GM23338 (cell line): Measurements from ENCODE around the gene AGER. TPM values are rescaled to one million over a fixed set of nuclear protein-coding genes. Genes with fewer than 3 reads are reported as not detected.

Source experiments
- ATAC-seq: fragments of 200-7000 bp; cut with Tn5 transposase; 3 replicates; pipeline ENCODE4 v1.9.1; 2020
- DNase-seq: peaks from one replicate; pipeline ENCODE4 v3.0.0-alpha.2; 2015; ENCODE audit warnings: low spot score
- H2AFZ ChIP-seq: fragments of 200-600 bp; sonication (generic); 2 replicates; pipeline ENCODE4 v1.8.0; 2016; ENCODE audit warnings: antibody characterized with exemption, mild to moderate bottlenecking, moderate library complexity
- H3F3A ChIP-seq: fragments of 200-600 bp; sonication (generic); replicated peaks from 2 replicates; pipeline ENCODE4 v1.8.0; 2017; ENCODE audit warnings: antibody characterized with exemption, mixed run types, low read depth
- H3K27ac ChIP-seq: fragments of 200-600 bp; sonication (generic); 2 replicates; pipeline ENCODE4 v1.6.1; 2016; ENCODE audit warnings: low read depth
- H3K27me3 ChIP-seq: fragments of 200-600 bp; sonication (generic); 2 replicates; pipeline ENCODE4 v1.8.0; 2016; ENCODE audit warnings: mild to moderate bottlenecking, mixed run types, moderate library complexity; ENCODE audit not compliant: insufficient read depth
- H3K36me3 ChIP-seq: fragments of 200-600 bp; sonication (generic); 2 replicates; pipeline ENCODE4 v1.8.0; 2016; ENCODE audit warnings: mild to moderate bottlenecking; ENCODE audit not compliant: insufficient read depth
- H3K4me1 ChIP-seq: fragments of 200-600 bp; sonication (generic); 2 replicates; pipeline ENCODE4 v1.8.0; 2016; ENCODE audit warnings: mild to moderate bottlenecking, moderate library complexity; ENCODE audit not compliant: insufficient read depth
- H3K4me2 ChIP-seq: fragments of 200-600 bp; sonication (generic); 2 replicates; pipeline ENCODE4 v1.7.1; 2017; ENCODE audit warnings: mixed run types
- H3K4me3 ChIP-seq: fragments of 200-600 bp; sonication (generic); 2 replicates; pipeline ENCODE4 v1.6.1; 2016; ENCODE audit warnings: mixed run types
- H3K79me2 ChIP-seq: fragments of 200-600 bp; sonication (generic); replicated peaks from 2 replicates; pipeline ENCODE4 v1.8.0; 2017; ENCODE audit warnings: mild to moderate bottlenecking; ENCODE audit not compliant: insufficient read depth
- H3K9me2 ChIP-seq: fragments of 200-600 bp; sonication (generic); 2 replicates; pipeline ENCODE4 v1.8.0; 2017; ENCODE audit not compliant: insufficient read depth
- H4K20me1 ChIP-seq: fragments of 200-600 bp; sonication (generic); replicated peaks from 2 replicates; pipeline ENCODE4 v1.8.0; 2017; ENCODE audit warnings: mild to moderate bottlenecking; ENCODE audit not compliant: insufficient read depth
- H3K27ac Mint-ChIP-seq: 2 replicates; pipeline ENCODE4 v1.8.0; 2020; ENCODE audit warnings: inconsistent platforms, mild to moderate bottlenecking, moderate library complexity, mixed read lengths
- H3K27me3 Mint-ChIP-seq: 3 replicates; pipeline ENCODE4 v1.8.0; 2022; ENCODE audit warnings: low read depth, mild to moderate bottlenecking, moderate library complexity, mixed read lengths, inconsistent platforms; ENCODE audit not compliant: insufficient read depth, poor library complexity
- H3K36me3 Mint-ChIP-seq: 3 replicates; pipeline ENCODE4 v1.8.0; 2021; ENCODE audit warnings: low read depth, mild to moderate bottlenecking, inconsistent platforms, moderate library complexity, mixed read lengths
- H3K4me1 Mint-ChIP-seq: 3 replicates; pipeline ENCODE4 v1.8.0; 2020; ENCODE audit warnings: mild to moderate bottlenecking, inconsistent platforms, mixed read lengths
- H3K4me3 Mint-ChIP-seq: 3 replicates; pipeline ENCODE4 v1.8.0; 2021; ENCODE audit warnings: moderate library complexity, mild to moderate bottlenecking, inconsistent platforms, mixed read lengths
- H3K9me3 Mint-ChIP-seq: 3 replicates; pipeline ENCODE4 v1.8.0; 2020; ENCODE audit warnings: moderate library complexity, mild to moderate bottlenecking, inconsistent platforms, mixed read lengths
- CREB1 ChIP-seq: fragments of 250-450 bp; sonication (Bioruptor Pico); IDR thresholded peaks from 2 replicates; pipeline ENCODE4 v1.5.0; 2020; ENCODE audit warnings: low read depth, mild to moderate bottlenecking, moderate library complexity
- CTCF ChIP-seq, 2 experiments: fragments of 200-600 bp in 1 of 2; sonication (generic) in 1 of 2; conservative IDR thresholded peaks; 2 replicates each; pipeline versions ENCODE4 v1.5.1 to v1.6.1; 2016 to 2017; ENCODE audit warnings: antibody characterized with exemption in 2 of 2, low read depth in 2 of 2, mild to moderate bottlenecking in 2 of 2, moderate library complexity in 1 of 2
- EZH2 ChIP-seq: fragments of 200-600 bp; sonication (generic); IDR thresholded peaks from one replicate; pipeline ENCODE4 v1.8.0; 2017; ENCODE audit warnings: antibody characterized with exemption, mild to moderate bottlenecking, low read depth; ENCODE audit not compliant: unreplicated experiment
- NANOG ChIP-seq: IDR thresholded peaks from 2 replicates; pipeline ENCODE4 v1.6.1; 2016; ENCODE audit warnings: antibody characterized with exemption, borderline replicate concordance
- POLR2AphosphoS5 ChIP-seq: IDR thresholded peaks from 2 replicates; pipeline ENCODE4 v1.6.1; 2016; ENCODE audit warnings: antibody characterized with exemption, low read depth
- REST ChIP-seq: IDR thresholded peaks from one replicate; pipeline ENCODE4 v1.6.1; 2018; ENCODE audit warnings: antibody characterized with exemption; ENCODE audit not compliant: unreplicated experiment
- STAT1 ChIP-seq: IDR thresholded peaks from one replicate; pipeline ENCODE4 v1.6.1; 2016; ENCODE audit warnings: antibody characterized with exemption; ENCODE audit not compliant: unreplicated experiment
- ZNF114 ChIP-seq: fragments of 250-450 bp; sonication (Bioruptor Pico); IDR thresholded peaks from 2 replicates; pipeline ENCODE4 v1.5.0; 2020; ENCODE audit warnings: mild to moderate bottlenecking, moderate library complexity
- ZNF331 ChIP-seq: fragments of 250-450 bp; sonication (Bioruptor Pico); IDR thresholded peaks from 2 replicates; pipeline ENCODE4 v1.5.0; 2020; ENCODE audit warnings: low read depth, mild to moderate bottlenecking, moderate library complexity
- polyA plus RNA-seq: library from polyadenylated mRNA; unstranded; fragments of >200 nt; fragmentation: Nextera tagmentation; extraction: Ambion mirVana; gene quantifications from 2 replicates; pipeline ENCODE4 v1.2.1, GENCODE V29; 2016
- total RNA-seq: library from RNA; depleted of rRNA; stranded (reverse); fragments of >200 nt; shearing (Covaris generic); gene quantifications from 2 replicates; pipeline ENCODE4 v1.2.3, GENCODE V29; 2014
- TF ChIP-seq, protein P1 (sequence below): IDR thresholded peaks from 2 replicates; pipeline ENCODE4 v1.6.1; 2016; ENCODE audit warnings: antibody characterized with exemption

The AGER gene
- total and polyA plus RNA-seq, 2 experiments from 2014 or later: 2.3 to 3.4 TPM

DNA sequence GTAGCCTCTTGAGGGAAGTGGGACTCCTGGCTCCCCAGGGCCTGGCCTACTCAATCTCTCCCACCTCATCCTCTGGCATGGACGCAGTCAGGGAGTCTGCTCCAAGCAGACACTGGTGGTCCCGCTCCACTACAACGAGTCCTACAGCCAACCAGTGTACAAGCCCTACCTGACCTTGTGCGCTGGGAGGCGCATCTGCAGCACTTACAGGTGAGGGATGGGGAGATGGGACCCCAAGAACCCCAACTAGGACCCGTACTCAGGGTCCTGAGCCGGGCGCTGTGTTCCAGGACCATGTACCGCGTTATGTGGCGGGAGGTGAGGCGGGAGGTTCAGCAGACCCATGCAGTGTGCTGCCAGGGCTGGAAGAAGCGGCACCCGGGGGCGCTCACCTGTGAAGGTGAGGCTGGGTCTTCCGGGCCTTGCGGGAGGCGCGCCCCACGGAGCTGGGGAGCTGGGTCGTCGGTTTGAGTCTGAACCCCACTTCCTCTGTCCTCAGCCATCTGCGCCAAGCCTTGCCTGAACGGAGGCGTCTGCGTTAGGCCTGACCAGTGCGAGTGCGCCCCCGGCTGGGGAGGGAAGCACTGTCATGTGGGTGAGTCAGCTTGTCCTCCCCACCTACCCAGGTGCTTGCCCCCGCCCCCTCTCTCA, 17.5 kb downstream of the AGER start:
- Histone ChIP-seq H3K27me3 (no peaks in the 10 kb centered on the region), H3K4me3 (peak overlapping the region; percentile 64), H2AFZ (no peak overlapping the region), H3K79me2 (no peaks in the 10 kb centered on the region), H3K36me3 (no peaks in the 10 kb centered on the region; the same call in 1 of the 2 replicates), H3F3A (peaks cover 12% of the 10 kb centered on the region), H3K4me1 (peaks cover 12% of the 10 kb centered on the region), H4K20me1 (peaks cover 9% of the 10 kb centered on the region; the same call in 1 of the 2 replicates), H3K4me2 (peak overlapping the region; percentile 89), H3K27ac (peak overlapping the region; percentile 87; the same call in 1 of the 2 replicates), H3K9me2 (no peaks in the 10 kb centered on the region)
- Mint-ChIP-seq H3K9me3 (no peaks in the 10 kb centered on the region), H3K36me3 (peaks cover 68% of the 10 kb centered on the region), H3K4me1 (peaks cover 23% of the 10 kb centered on the region), H3K27ac (peak overlapping the region; percentile 81), H3K27me3 (peaks cover 10% of the 10 kb centered on the region), H3K4me3 (no peak overlapping the region)
- DNase-seq (peak; percentile 95), ATAC-seq (peak; percentile 94)
- TF ChIP-seq POLR2AphosphoS5 (peak; percentile 59), CTCF (conservative IDR thresholded peaks at IDR 0.05; ENCODE audit: low read depth in 2 of 2) (peak; percentile 57 to 89), NANOG (no peak), STAT1 (no peak)

- no peaks in the 10 kb centered on the region; the same call in 1 of the 2 replicates for H4K20me1 ChIP-seq
- H3K27ac Mint-ChIP-seq: peak within 1 kb of the TSS; percentile 65
- H3K4me3 ChIP-seq: no peak within 1 kb of the TSS
- H3K9me2 ChIP-seq: no peaks in the 10 kb centered on the region
- no peak within 1 kb of the TSS for H2AFZ ChIP-seq
- H3F3A ChIP-seq: peaks cover 12% of the 10 kb centered on the region
- H3K4me1 Mint-ChIP-seq: peaks cover 23% of the 10 kb centered on the region
- no peak for ATAC-seq
- no peaks in the 10 kb centered on the region for H3K27me3 ChIP-seq
- H3K4me1 ChIP-seq: peaks cover 12% of the 10 kb centered on the region
- no peak within 1 kb of the TSS for H3K4me3 Mint-ChIP-seq
- peaks cover 7% of the 10 kb centered on the region for H3K27me3 Mint-ChIP-seq
- no peaks in the 10 kb centered on the region for H3K79me2 ChIP-seq
- peaks cover 56% of the 10 kb centered on the region for H3K36me3 Mint-ChIP-seq
- no peak within 1 kb of the TSS for H3K27ac ChIP-seq
- H3K9me3 Mint-ChIP-seq: no peaks in the 10 kb centered on the region
- H3K4me2 ChIP-seq: no peak within 1 kb of the TSS
- no peaks in the 10 kb centered on the region; the same call in 1 of the 2 replicates for H3K36me3 ChIP-seq
- DNase-seq: no peak
- TF ChIP-seq CREB1 (CRISPR knock-in tag) (no peak), EZH2 (no peak), REST (no peak), ZNF331 (CRISPR knock-in tag) (no peak), POLR2AphosphoS5 (no peak), ZNF114 (CRISPR knock-in tag) (no peak), STAT1 (no peak), NANOG (no peak), CTCF (conservative IDR thresholded peaks at IDR 0.05; ENCODE audit: low read depth in 2 of 2) (no peak)
- TF ChIP-seq, protein P1, sequence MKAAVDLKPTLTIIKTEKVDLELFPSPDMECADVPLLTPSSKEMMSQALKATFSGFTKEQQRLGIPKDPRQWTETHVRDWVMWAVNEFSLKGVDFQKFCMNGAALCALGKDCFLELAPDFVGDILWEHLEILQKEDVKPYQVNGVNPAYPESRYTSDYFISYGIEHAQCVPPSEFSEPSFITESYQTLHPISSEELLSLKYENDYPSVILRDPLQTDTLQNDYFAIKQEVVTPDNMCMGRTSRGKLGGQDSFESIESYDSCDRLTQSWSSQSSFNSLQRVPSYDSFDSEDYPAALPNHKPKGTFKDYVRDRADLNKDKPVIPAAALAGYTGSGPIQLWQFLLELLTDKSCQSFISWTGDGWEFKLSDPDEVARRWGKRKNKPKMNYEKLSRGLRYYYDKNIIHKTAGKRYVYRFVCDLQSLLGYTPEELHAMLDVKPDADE: no peak
Measured at GRCh38 chr6:32164295-32164694, 19.8 kb downstream of the AGER start, which contains the start of gene EGFL8. Gene EGFL8, plus strand, starts transcription at chr6:32164595. Its CDS starts 1,571 bp downstream, at chr6:32166166.
